Upper lobe of left lung (tissue), 4 donors: Measurements from ENCODE around the gene PIR.

Experiments
- CTCF ChIP-seq, 6 experiments: fragments of 450-650 bp in 4 of 6; fragments of 200-600 bp in 2 of 6; sonication (generic) in 2 of 6; IDR thresholded peaks; one replicate each; pipeline ENCODE4 v1.5.1; 2016 to 2019; ENCODE audit warnings: antibody characterized with exemption in 6 of 6
- POLR2AphosphoS5 ChIP-seq, 2 donors: sonication (generic); formaldehyde crosslinking; IDR thresholded peaks; one replicate each; pipeline ENCODE4 v1.5.1; 2017; ENCODE audit warnings: antibody characterized with exemption in 2 of 2

- no peak for TF ChIP-seq CTCF (IDR thresholded peaks at IDR 0.05)
- TF ChIP-seq POLR2AphosphoS5 (IDR thresholded peaks at IDR 0.05), result no peak
These were observed 27.1 kb downstream of the PIR start for GRCh38 chrX:15465896-15466651.
